ENCODE data around the gene LGALS1. TPM values are rescaled to one million over a fixed set of nuclear protein-coding genes. Genes with fewer than 3 reads are reported as not detected.
"Not testable (repeated sequence)": the region's sequence is repeated elsewhere in the genome, so short reads cannot be mapped to it uniquely, and the experiment has no call there.

The LGALS1 gene
- polyA plus RNA-seq, 1 donor (not counting 4 experiments of a cell fraction or from before 2014, with no cell fraction given) = 2,086 TPM

- dilution Hi-C loops (cut with MboI; ENCODE audit: extremely low pct_ligation_motif_present, low sequenced_read_pairs) = no loop called here
Measured at GRCh38 chr22:37690901-37691504, 15.6 kb downstream of the LGALS1 start.

GRCh38 chr22:37692627-37693285 lies 17.3 kb downstream of the LGALS1 start:
- Histone ChIP-seq H4K20me1 (ENCODE audit: control insufficient read depth, extremely low read depth, insufficient read depth, low read length) (peaks cover 7% of the 10 kb centered on the region), H3K27me3 (ENCODE audit: control insufficient read depth, extremely low read depth, insufficient read depth, low read length) (no peaks in the 10 kb centered on the region), H3K4me3 (ENCODE audit: control insufficient read depth in 2 of 3, extremely low read depth in 1 of 3, insufficient read depth in 2 of 3, low read depth in 1 of 3, low read length in 3 of 3) (no peak overlapping the region), H3K27ac (ENCODE audit: control insufficient read depth, insufficient read depth, low read length) (no peak overlapping the region), H3K9ac (ENCODE audit: control insufficient read depth, extremely low read depth, insufficient read depth, low read length) (no peak overlapping the region), H3K4me1 (ENCODE audit: control insufficient read depth, extremely low read depth, insufficient read depth, low read length) (peaks cover 34% of the 10 kb centered on the region), H3K36me3 (ENCODE audit: control insufficient read depth in 2 of 2, extremely low read depth in 1 of 2, insufficient read depth in 2 of 2, low read length in 2 of 2) (peaks cover 13 to 28% of the 10 kb centered on the region in 2 experiments), H3K9me3 (ENCODE audit: control insufficient read depth, low read depth, low read length) (no peaks in the 10 kb centered on the region), H2AFZ (ENCODE audit: control insufficient read depth, low read length) (no peak overlapping the region), H3K9me1 (ENCODE audit: control insufficient read depth, extremely low read depth, insufficient read depth, low read length) (peaks cover 2% of the 10 kb centered on the region), H3K4me2 (ENCODE audit: control insufficient read depth, extremely low read depth, insufficient read depth, low read depth, low read length) (no peak overlapping the region), H3K79me2 (ENCODE audit: control insufficient read depth, insufficient read depth, low read length) (no peaks in the 10 kb centered on the region)
- DNase-seq (ENCODE audit: low read depth, low spot score) (no peak), FAIRE-seq (no peak)
- dilution Hi-C loops (cut with MboI; ENCODE audit: extremely low pct_ligation_motif_present, low sequenced_read_pairs) = no loop called here
- TF ChIP-seq CTCF (optimal IDR thresholded peaks at IDR 0.05 in 1 of 3, IDR thresholded peaks at IDR 0.05 in 1 of 3, conservative IDR thresholded peaks at IDR 0.05 in 1 of 3; ENCODE audit: extremely low read depth in 1 of 3, insufficient read depth in 2 of 3, low read length in 3 of 3) (no peak), EZH2 (IDR thresholded peaks at IDR 0.05; ENCODE audit: low read length) (no peak)

More at GRCh38 chr22:37690901-37691504, 15.6 kb downstream of the LGALS1 start:
- peaks cover 7% of the 10 kb centered on the region for H4K20me1 ChIP-seq (ENCODE audit: control insufficient read depth, extremely low read depth, insufficient read depth, low read length)
- no peak overlapping the region for H3K4me3 ChIP-seq (ENCODE audit: control insufficient read depth in 2 of 3, extremely low read depth in 1 of 3, insufficient read depth in 2 of 3, low read depth in 1 of 3, low read length in 3 of 3)
- peak; percentile 96 for FAIRE-seq
- H3K9me3 ChIP-seq (ENCODE audit: control insufficient read depth, low read depth, low read length) = no peaks in the 10 kb centered on the region
- H3K4me1 ChIP-seq (ENCODE audit: control insufficient read depth, extremely low read depth, insufficient read depth, low read length) = peaks cover 39% of the 10 kb centered on the region
- no peaks in the 10 kb centered on the region for H3K27me3 ChIP-seq (ENCODE audit: control insufficient read depth, extremely low read depth, insufficient read depth, low read length)
- peak overlapping the region; percentile 58 for H3K27ac ChIP-seq (ENCODE audit: control insufficient read depth, insufficient read depth, low read length)
- H3K36me3 ChIP-seq (ENCODE audit: control insufficient read depth in 2 of 2, extremely low read depth in 1 of 2, insufficient read depth in 2 of 2, low read length in 2 of 2) = peaks cover 13 to 28% of the 10 kb centered on the region in 2 experiments
- DNase-seq (ENCODE audit: low read depth, low spot score) = peak; percentile 57
- H3K9ac ChIP-seq (ENCODE audit: control insufficient read depth, extremely low read depth, insufficient read depth, low read length) = peak overlapping the region; percentile 58
- TF ChIP-seq CTCF (optimal IDR thresholded peaks at IDR 0.05 in 1 of 3, IDR thresholded peaks at IDR 0.05 in 1 of 3, conservative IDR thresholded peaks at IDR 0.05 in 1 of 3; ENCODE audit: extremely low read depth in 1 of 3, insufficient read depth in 2 of 3, low read length in 3 of 3) (no peak), EZH2 (IDR thresholded peaks at IDR 0.05; ENCODE audit: low read length) (no peak)
- peaks cover 11% of the 10 kb centered on the region for H3K79me2 ChIP-seq (ENCODE audit: control insufficient read depth, insufficient read depth, low read length)
- H3K9me1 ChIP-seq (ENCODE audit: control insufficient read depth, extremely low read depth, insufficient read depth, low read length) = peaks cover 2% of the 10 kb centered on the region
- H2AFZ ChIP-seq (ENCODE audit: control insufficient read depth, low read length) = no peak overlapping the region
- H3K4me2 ChIP-seq (ENCODE audit: control insufficient read depth, extremely low read depth, insufficient read depth, low read depth, low read length) = peak overlapping the region; percentile 31

GRCh38 chr22:37694131-37694530 lies 18.7 kb downstream of the LGALS1 start:
- Histone ChIP-seq H3K4me1 (ENCODE audit: control insufficient read depth, extremely low read depth, insufficient read depth, low read length) (peaks cover 29% of the 10 kb centered on the region), H3K36me3 (ENCODE audit: control insufficient read depth in 2 of 2, extremely low read depth in 1 of 2, insufficient read depth in 2 of 2, low read length in 2 of 2) (peaks cover 13 to 21% of the 10 kb centered on the region in 2 experiments)
- FAIRE-seq; H3K27ac ChIP-seq (ENCODE audit: control insufficient read depth, insufficient read depth, low read length); H3K9me3 ChIP-seq (ENCODE audit: control insufficient read depth, low read depth, low read length); H3K27me3 ChIP-seq (ENCODE audit: control insufficient read depth, extremely low read depth, insufficient read depth, low read length); H4K20me1 ChIP-seq (ENCODE audit: control insufficient read depth, extremely low read depth, insufficient read depth, low read length); H3K4me3 ChIP-seq (ENCODE audit: control insufficient read depth in 2 of 3, extremely low read depth in 1 of 3, insufficient read depth in 2 of 3, low read depth in 1 of 3, low read length in 3 of 3); H2AFZ ChIP-seq (ENCODE audit: control insufficient read depth, low read length); H3K9ac ChIP-seq (ENCODE audit: control insufficient read depth, extremely low read depth, insufficient read depth, low read length); H3K79me2 ChIP-seq (ENCODE audit: control insufficient read depth, insufficient read depth, low read length); dilution Hi-C loops (cut with MboI; ENCODE audit: extremely low pct_ligation_motif_present, low sequenced_read_pairs); DNase-seq (ENCODE audit: low read depth, low spot score); H3K4me2 ChIP-seq (ENCODE audit: control insufficient read depth, extremely low read depth, insufficient read depth, low read depth, low read length); H3K9me1 ChIP-seq (ENCODE audit: control insufficient read depth, extremely low read depth, insufficient read depth, low read length): not testable (repeated sequence)

All from keratinocyte (primary cell).